HepG2 (cell line): ENCODE measurements around the gene KCNT1. TPM values are rescaled to one million over a fixed set of nuclear protein-coding genes. Genes with fewer than 3 reads are reported as not detected.
A peak's percentile ranks its signal among the peaks of the same experiment; 100 is the strongest.

Source experiments
- ATAC-seq: fragments of 200-7000 bp; cut with Tn5 transposase; 3 replicates; pipeline ENCODE4 v1.9.1; 2020; ENCODE audit warnings: mild to moderate bottlenecking, moderate library complexity
- BruUV-seq: library from RNA; stranded (reverse); fragments of 400-500 nt; replicated peaks from 2 replicates; lab custom pipeline; 2021; lab: Mats Ljungman, UMichigan
- CTCF ChIA-PET: fragments of 300-600 bp; formaldehyde crosslinking; extraction: SDS; loops from one replicate; lab custom pipeline; 2021; ENCODE audit warnings: low total read pairs, inconsistent platforms, low intra/inter-chr PET ratio; lab: Yijun Ruan, JAX
- POLR2A ChIA-PET: fragments of 350-600 bp; sonication (Branson Sonifier 250); formaldehyde crosslinking; loops from one replicate; lab custom pipeline; 2020; ENCODE audit warnings: antibody characterized with exemption, inconsistent platforms; lab: Yijun Ruan, JAX
- DNase-seq: peaks from one replicate; pipeline ENCODE4 v3.0.0-alpha.2; 2015; ENCODE audit warnings: low spot score
- FAIRE-seq: peaks from 3 replicates; lab custom pipeline; 2011; peaks lifted over from hg19 to GRCh38; lab: Jason Lieb, UNC
- H2AFZ ChIP-seq: one replicate; pipeline ENCODE4 v1.6.1; 2011; ENCODE audit warnings: low read length, inconsistent platforms
- H3K27ac ChIP-seq: fragments of 300-600 bp; 3 replicates; pipeline ENCODE4 v1.8.0; 2011; ENCODE audit warnings: mixed run types, mild to moderate bottlenecking, mixed read lengths, low read length, inconsistent platforms; ENCODE audit not compliant: insufficient read depth; ENCODE audit errors: extremely low read length
- H3K27me3 ChIP-seq, 2 experiments: fragments of 200-600 bp in 1 of 2; 2 replicates in 1 of 2; 3 replicates in 1 of 2; pipeline versions ENCODE4 v1.6.0 to v1.8.0; 2011; ENCODE audit warnings: low read length in 2 of 2, mild to moderate bottlenecking in 2 of 2, moderate library complexity in 2 of 2, inconsistent platforms in 1 of 2; ENCODE audit not compliant: insufficient read depth in 2 of 2, control insufficient read depth in 1 of 2
- H3K36me3 ChIP-seq, 2 experiments: fragments of 200-600 bp in 1 of 2; replicated peaks in 1 of 2; 2 replicates in 1 of 2; 3 replicates in 1 of 2; pipeline versions ENCODE4 v1.5.1 to v1.8.0; 2011; ENCODE audit warnings: low read length in 2 of 2, inconsistent platforms in 1 of 2; ENCODE audit not compliant: insufficient read depth in 2 of 2, control insufficient read depth in 1 of 2
- H3K4me1 ChIP-seq: 2 replicates; pipeline ENCODE4 v1.5.1; 2012; ENCODE audit warnings: low read length, inconsistent platforms; ENCODE audit not compliant: insufficient read depth
- H3K4me2 ChIP-seq: 2 replicates; pipeline ENCODE4 v1.6.0; 2011; ENCODE audit warnings: low read depth, low read length, inconsistent platforms
- H3K4me3 ChIP-seq, 3 experiments: fragments of 200-600 bp in 1 of 3; sonication (generic), shearing (Covaris generic) in 1 of 3; replicated peaks in 1 of 3; 2 replicates each; pipeline ENCODE4 v1.5.1; 2011 to 2016; ENCODE audit warnings: low read length in 3 of 3, inconsistent platforms in 2 of 3, low read depth in 2 of 3, mild to moderate bottlenecking in 2 of 3, control low read depth in 1 of 3, mixed read lengths in 1 of 3; ENCODE audit not compliant: insufficient read depth in 1 of 3
- H3K79me2 ChIP-seq: one replicate; pipeline ENCODE4 v1.6.1; 2011; ENCODE audit warnings: low read length, inconsistent platforms; ENCODE audit not compliant: insufficient read depth
- H3K9ac ChIP-seq: 2 replicates; pipeline ENCODE4 v1.6.0; 2011; ENCODE audit warnings: mild to moderate bottlenecking, low read depth, low read length, inconsistent platforms; ENCODE audit not compliant: insufficient read depth
- H3K9me3 ChIP-seq: 2 replicates; pipeline ENCODE4 v1.5.1; 2012; ENCODE audit warnings: mild to moderate bottlenecking, low read length
- H4K20me1 ChIP-seq: 2 replicates; pipeline ENCODE4 v1.6.0; 2011; ENCODE audit warnings: inconsistent platforms, mild to moderate bottlenecking, low read length, moderate library complexity; ENCODE audit not compliant: insufficient read depth
- EEA1 ChIP-seq: sonication (generic); formaldehyde crosslinking; IDR thresholded peaks from 2 replicates; pipeline ENCODE4 v1.5.1; 2020; ENCODE audit warnings: mild to moderate bottlenecking, missing genetic modification reagents, borderline replicate concordance
- RBM22 ChIP-seq: fragments of 200-400 bp; formaldehyde crosslinking; optimal IDR thresholded peaks from 2 replicates; pipeline ENCODE3; 2017; ENCODE audit warnings: mild to moderate bottlenecking, low read length, moderate library complexity
- ZNF296 ChIP-seq: sonication (generic); formaldehyde crosslinking; conservative IDR thresholded peaks from 2 replicates; pipeline ENCODE4 v1.5.0; 2020; ENCODE audit warnings: mild to moderate bottlenecking, missing genetic modification reagents
- ZNF616 ChIP-seq: sonication (generic); formaldehyde crosslinking; IDR thresholded peaks from 2 replicates; pipeline ENCODE4 v1.5.0; 2020; ENCODE audit warnings: low read depth, mild to moderate bottlenecking, missing genetic modification reagents
- ZNF777 ChIP-seq: sonication (generic); formaldehyde crosslinking; IDR thresholded peaks from 2 replicates; pipeline ENCODE4 v1.4.0; 2020; ENCODE audit warnings: missing genetic modification reagents
- ZNF782 ChIP-seq: sonication (generic); formaldehyde crosslinking; IDR thresholded peaks from 2 replicates; pipeline ENCODE4 v1.4.0; 2020; ENCODE audit warnings: missing genetic modification reagents, mild to moderate bottlenecking, borderline replicate concordance
- ZSCAN12 ChIP-seq: sonication (generic); formaldehyde crosslinking; IDR thresholded peaks from 2 replicates; pipeline ENCODE4 v1.9.0; 2021; ENCODE audit warnings: mild to moderate bottlenecking, missing genetic modification reagents
- WGBS: methylation state at CpG from one replicate; pipeline ENCODE4 v1.1.6; 2017; ENCODE audit warnings: low lambda C conversion rate; 5-methylcytosine and 5-hydroxymethylcytosine counted together
- in situ Hi-C: cut with HindIII; loops from 2 replicates; pipeline ENCODE4 v1.10.0; 2017; ENCODE audit warnings: low pct_unique_long_range_greater_than_20kb; ENCODE audit not compliant: extremely low pct_ligation_motif_present
- intact Hi-C: fragments of 100-400 bp; cut with micrococcal nuclease; formaldehyde crosslinking; loops from one replicate; pipeline ENCODE4 v1.10.0; 2022; ENCODE audit not compliant: unreplicated experiment
- polyA plus RNA-seq, 8 experiments: library from polyadenylated mRNA; depleted of rRNA in 3 of 8; stranded (reverse) in 7 of 8; unstranded in 1 of 8; fragments of >200 nt; fragmentation: Illumina TruSeq in 4 of 8; extraction: Trizol in 4 of 8; gene quantifications; 2 replicates each; pipeline versions ENCODE4 v1.2.1 to v1.2.3, GENCODE V29; 2011 to 2016; ENCODE audit warnings: low read depth in 4 of 8, missing spikeins in 1 of 8, mixed read lengths in 1 of 8; ENCODE audit not compliant: insufficient read depth in 1 of 8
- total RNA-seq, 5 experiments: library from RNA; depleted of rRNA; stranded (reverse); fragments of >200 nt; fragmentation: Illumina TruSeq; extraction: Trizol; gene quantifications; 2 replicates each; pipeline ENCODE4 v1.2.3, GENCODE V29; 2016; ENCODE audit warnings: low read depth in 1 of 5

Gene KCNT1
- total and polyA plus RNA-seq, 2 of the 13 experiments (the other 11 are each of a cell fraction or from before 2014, with no cell fraction given), result not detected

- no peak for ATAC-seq
- in situ Hi-C loops, result no loop called here
- TF ChIP-seq ZNF616 (no peak), RBM22 (peak; percentile 56)
- TF ChIP-seq, all 625 proteins: peak for 1
- Histone ChIP-seq H3K4me3 (no peak overlapping the region), H3K4me2 (no peak overlapping the region), H3K79me2 (no peaks in the 10 kb centered on the region), H2AFZ (no peak overlapping the region), H3K9me3 (no peaks in the 10 kb centered on the region), H4K20me1 (no peaks in the 10 kb centered on the region), H3K27me3 (no peaks in the 10 kb centered on the region), H3K4me1 (no peaks in the 10 kb centered on the region), H3K36me3 (peaks cover 20 to 85% of the 10 kb centered on the region in 2 experiments; a peak in 4 of 5 replicates), H3K27ac (no peak overlapping the region), H3K9ac (no peak overlapping the region)
- FAIRE-seq, result no peak
- DNase-seq, result no peak
- 93% methylated on average over 23 of the region's 28 CpGs for WGBS
- POLR2A ChIA-PET, result no interaction called here
- CTCF ChIA-PET, result no interaction called here
- intact Hi-C loops, result no loop called here
- BruUV-seq, result no TSS peak
These were observed 114.1 kb downstream of the KCNT1 start for GRCh38 chr9:135815830-135816650.

- CTCF ChIA-PET, result no interaction called here
- no peaks in the 10 kb centered on the region for H3K4me1 ChIP-seq
- DNase-seq (no peak), FAIRE-seq (no peak), ATAC-seq (no peak)
- H3K36me3 ChIP-seq, result peaks cover 22 to 85% of the 10 kb centered on the region in 2 experiments; a peak in 4 of 5 replicates
- POLR2A ChIA-PET, result no interaction called here
- H3K9ac ChIP-seq, result no peak overlapping the region
- no peak overlapping the region for H3K27ac ChIP-seq
- in situ Hi-C loops, result no loop called here
- H3K27me3 ChIP-seq, result no peaks in the 10 kb centered on the region
- TF ChIP-seq ZNF296 (CRISPR knock-in tag), result no peak
- TF ChIP-seq ZSCAN12 (CRISPR knock-in tag), result no peak
- no peak for TF ChIP-seq ZNF782
- TF ChIP-seq EEA1 (CRISPR knock-in tag), result no peak
- no peak for TF ChIP-seq ZNF777 (CRISPR knock-in tag)
- no peak overlapping the region for H3K4me2 ChIP-seq
- no peaks in the 10 kb centered on the region for H4K20me1 ChIP-seq
- no peak overlapping the region for H2AFZ ChIP-seq
- BruUV-seq, result no TSS peak
- 96% methylated on average over 12 of the region's 12 CpGs for WGBS
- intact Hi-C loops, result no loop called here
- no peaks in the 10 kb centered on the region for H3K79me2 ChIP-seq
- no peak overlapping the region for H3K4me3 ChIP-seq
- no peaks in the 10 kb centered on the region for H3K9me3 ChIP-seq
These were observed 114.6 kb downstream of the KCNT1 start for GRCh38 chr9:135816651-135816970.
